ENCODE results near the gene ADA. TPM values are rescaled to one million over a fixed set of nuclear protein-coding genes. Genes with fewer than 3 reads are reported as not detected.

The ADA gene
- total and polyA plus RNA-seq, 2 of the 13 experiments (the other 11 are each of a cell fraction or from before 2014, with no cell fraction given): 2.5 to 11.3 TPM

DNA sequence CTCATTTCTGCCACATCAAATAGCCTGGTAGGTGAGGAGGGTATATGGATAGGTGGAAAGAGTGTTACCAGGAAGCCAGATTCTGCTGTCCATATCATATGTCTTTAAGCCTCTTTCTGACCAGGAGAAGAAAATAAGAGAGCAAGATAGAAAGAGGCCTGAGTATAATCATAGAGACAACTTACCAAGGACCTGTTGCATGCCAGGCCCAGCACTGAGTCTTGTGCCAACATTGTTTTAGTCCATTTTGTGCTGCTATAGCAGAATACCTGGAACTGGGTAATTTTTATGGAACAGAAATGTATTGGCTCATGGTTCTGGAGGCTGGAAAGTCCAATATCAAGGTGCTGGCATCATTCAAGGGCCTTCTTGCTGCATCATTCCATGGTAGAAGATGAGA is 7.3 kb upstream of the ADA start:
- ATAC-seq (no peak), FAIRE-seq (no peak), DNase-seq (ENCODE audit: low spot score) (no peak)
- no TSS peak for BruUV-seq (replicated peaks)
- Histone ChIP-seq H3K36me3 (replicated peaks in 1 of 2; ENCODE audit: control insufficient read depth in 1 of 2, insufficient read depth in 2 of 2, low read length in 2 of 2) (no peaks in the 10 kb centered on the region), H3K9ac (ENCODE audit: insufficient read depth, low read depth, low read length) (no peak overlapping the region), H3K27ac (ENCODE audit: extremely low read length, insufficient read depth, low read length) (no peak overlapping the region), H3K4me3 (replicated peaks in 1 of 3; ENCODE audit: insufficient read depth in 1 of 3, low read depth in 2 of 3, low read length in 3 of 3) (no peak overlapping the region), H3K4me1 (ENCODE audit: insufficient read depth, low read length) (no peaks in the 10 kb centered on the region), H3K79me2 (ENCODE audit: insufficient read depth, low read length) (no peaks in the 10 kb centered on the region), H4K20me1 (ENCODE audit: insufficient read depth, low read length) (no peaks in the 10 kb centered on the region), H3K9me3 (ENCODE audit: low read length) (no peaks in the 10 kb centered on the region), H3K4me2 (ENCODE audit: low read depth, low read length) (no peak overlapping the region), H2AFZ (ENCODE audit: low read length) (no peak overlapping the region), H3K27me3 (ENCODE audit: control insufficient read depth in 1 of 2, insufficient read depth in 2 of 2, low read length in 2 of 2) (peaks cover 0 to 30% of the 10 kb centered on the region in 2 experiments; a peak in 2 of 5 replicates)
- ChIA-PET CTCF (ENCODE audit: low intra/inter-chr PET ratio, low total read pairs) (no interaction called here), POLR2A (no interaction called here)
- in situ Hi-C loops (cut with HindIII; ENCODE audit: extremely low pct_ligation_motif_present, low pct_unique_long_range_greater_than_20kb) (no loop called here), intact Hi-C loops (cut with micrococcal nuclease; ENCODE audit: unreplicated experiment) (no loop called here)
- TF ChIP-seq NONO (IDR thresholded peaks at IDR 0.05) (no peak), NONO (CRISPR knock-in tag; conservative IDR thresholded peaks at IDR 0.05) (no peak), BRD4 (CRISPR knock-in tag; IDR thresholded peaks at IDR 0.05) (no peak), RBAK (CRISPR knock-in tag; IDR thresholded peaks at IDR 0.05) (no peak), ZNF496 (CRISPR knock-in tag; IDR thresholded peaks at IDR 0.05; ENCODE audit: insufficient replicate concordance) (no peak), DNMT1 (CRISPR knock-in tag; IDR thresholded peaks at IDR 0.05) (no peak), TOPORS (CRISPR knock-in tag; IDR thresholded peaks at IDR 0.05) (no peak), ZNF782 (CRISPR knock-in tag; IDR thresholded peaks at IDR 0.05; ENCODE audit: borderline replicate concordance) (no peak), ZBTB42 (CRISPR knock-in tag; IDR thresholded peaks at IDR 0.05) (no peak), ZNF326 (CRISPR knock-in tag; IDR thresholded peaks at IDR 0.05; ENCODE audit: borderline replicate concordance) (no peak), MIER2 (CRISPR knock-in tag; IDR thresholded peaks at IDR 0.05) (no peak)
- TF ChIP-seq, protein P1, sequence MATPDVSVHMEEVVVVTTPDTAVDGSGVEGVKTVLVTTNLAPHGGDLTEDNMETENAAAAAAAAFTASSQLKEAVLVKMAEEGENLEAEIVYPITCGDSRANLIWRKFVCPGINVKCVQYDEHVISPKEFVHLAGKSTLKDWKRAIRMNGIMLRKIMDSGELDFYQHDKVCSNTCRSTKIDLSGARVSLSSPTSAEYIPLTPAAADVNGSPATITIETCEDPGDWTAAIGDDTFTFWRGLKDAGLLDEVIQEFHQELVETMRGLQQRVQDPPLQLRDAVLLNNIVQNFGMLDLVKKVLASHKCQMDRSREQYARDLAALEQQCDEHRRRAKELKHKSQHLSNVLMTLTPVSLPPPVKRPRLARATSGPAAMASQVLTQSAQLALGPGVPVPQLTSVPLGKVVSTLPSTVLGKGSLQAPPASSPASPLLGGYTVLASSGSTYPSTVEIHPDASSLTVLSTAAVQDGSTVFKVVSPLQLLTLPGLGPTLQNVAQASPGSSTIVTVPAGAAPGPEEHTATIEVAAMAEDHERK (CRISPR knock-in tag; IDR thresholded peaks at IDR 0.05; ENCODE audit: low read depth): no peak
- TF ChIP-seq, protein P2, sequence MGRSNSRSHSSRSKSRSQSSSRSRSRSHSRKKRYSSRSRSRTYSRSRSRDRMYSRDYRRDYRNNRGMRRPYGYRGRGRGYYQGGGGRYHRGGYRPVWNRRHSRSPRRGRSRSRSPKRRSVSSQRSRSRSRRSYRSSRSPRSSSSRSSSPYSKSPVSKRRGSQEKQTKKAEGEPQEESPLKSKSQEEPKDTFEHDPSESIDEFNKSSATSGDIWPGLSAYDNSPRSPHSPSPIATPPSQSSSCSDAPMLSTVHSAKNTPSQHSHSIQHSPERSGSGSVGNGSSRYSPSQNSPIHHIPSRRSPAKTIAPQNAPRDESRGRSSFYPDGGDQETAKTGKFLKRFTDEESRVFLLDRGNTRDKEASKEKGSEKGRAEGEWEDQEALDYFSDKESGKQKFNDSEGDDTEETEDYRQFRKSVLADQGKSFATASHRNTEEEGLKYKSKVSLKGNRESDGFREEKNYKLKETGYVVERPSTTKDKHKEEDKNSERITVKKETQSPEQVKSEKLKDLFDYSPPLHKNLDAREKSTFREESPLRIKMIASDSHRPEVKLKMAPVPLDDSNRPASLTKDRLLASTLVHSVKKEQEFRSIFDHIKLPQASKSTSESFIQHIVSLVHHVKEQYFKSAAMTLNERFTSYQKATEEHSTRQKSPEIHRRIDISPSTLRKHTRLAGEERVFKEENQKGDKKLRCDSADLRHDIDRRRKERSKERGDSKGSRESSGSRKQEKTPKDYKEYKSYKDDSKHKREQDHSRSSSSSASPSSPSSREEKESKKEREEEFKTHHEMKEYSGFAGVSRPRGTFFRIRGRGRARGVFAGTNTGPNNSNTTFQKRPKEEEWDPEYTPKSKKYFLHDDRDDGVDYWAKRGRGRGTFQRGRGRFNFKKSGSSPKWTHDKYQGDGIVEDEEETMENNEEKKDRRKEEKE (IDR thresholded peaks at IDR 0.05): no peak
- TF ChIP-seq, protein P3, sequence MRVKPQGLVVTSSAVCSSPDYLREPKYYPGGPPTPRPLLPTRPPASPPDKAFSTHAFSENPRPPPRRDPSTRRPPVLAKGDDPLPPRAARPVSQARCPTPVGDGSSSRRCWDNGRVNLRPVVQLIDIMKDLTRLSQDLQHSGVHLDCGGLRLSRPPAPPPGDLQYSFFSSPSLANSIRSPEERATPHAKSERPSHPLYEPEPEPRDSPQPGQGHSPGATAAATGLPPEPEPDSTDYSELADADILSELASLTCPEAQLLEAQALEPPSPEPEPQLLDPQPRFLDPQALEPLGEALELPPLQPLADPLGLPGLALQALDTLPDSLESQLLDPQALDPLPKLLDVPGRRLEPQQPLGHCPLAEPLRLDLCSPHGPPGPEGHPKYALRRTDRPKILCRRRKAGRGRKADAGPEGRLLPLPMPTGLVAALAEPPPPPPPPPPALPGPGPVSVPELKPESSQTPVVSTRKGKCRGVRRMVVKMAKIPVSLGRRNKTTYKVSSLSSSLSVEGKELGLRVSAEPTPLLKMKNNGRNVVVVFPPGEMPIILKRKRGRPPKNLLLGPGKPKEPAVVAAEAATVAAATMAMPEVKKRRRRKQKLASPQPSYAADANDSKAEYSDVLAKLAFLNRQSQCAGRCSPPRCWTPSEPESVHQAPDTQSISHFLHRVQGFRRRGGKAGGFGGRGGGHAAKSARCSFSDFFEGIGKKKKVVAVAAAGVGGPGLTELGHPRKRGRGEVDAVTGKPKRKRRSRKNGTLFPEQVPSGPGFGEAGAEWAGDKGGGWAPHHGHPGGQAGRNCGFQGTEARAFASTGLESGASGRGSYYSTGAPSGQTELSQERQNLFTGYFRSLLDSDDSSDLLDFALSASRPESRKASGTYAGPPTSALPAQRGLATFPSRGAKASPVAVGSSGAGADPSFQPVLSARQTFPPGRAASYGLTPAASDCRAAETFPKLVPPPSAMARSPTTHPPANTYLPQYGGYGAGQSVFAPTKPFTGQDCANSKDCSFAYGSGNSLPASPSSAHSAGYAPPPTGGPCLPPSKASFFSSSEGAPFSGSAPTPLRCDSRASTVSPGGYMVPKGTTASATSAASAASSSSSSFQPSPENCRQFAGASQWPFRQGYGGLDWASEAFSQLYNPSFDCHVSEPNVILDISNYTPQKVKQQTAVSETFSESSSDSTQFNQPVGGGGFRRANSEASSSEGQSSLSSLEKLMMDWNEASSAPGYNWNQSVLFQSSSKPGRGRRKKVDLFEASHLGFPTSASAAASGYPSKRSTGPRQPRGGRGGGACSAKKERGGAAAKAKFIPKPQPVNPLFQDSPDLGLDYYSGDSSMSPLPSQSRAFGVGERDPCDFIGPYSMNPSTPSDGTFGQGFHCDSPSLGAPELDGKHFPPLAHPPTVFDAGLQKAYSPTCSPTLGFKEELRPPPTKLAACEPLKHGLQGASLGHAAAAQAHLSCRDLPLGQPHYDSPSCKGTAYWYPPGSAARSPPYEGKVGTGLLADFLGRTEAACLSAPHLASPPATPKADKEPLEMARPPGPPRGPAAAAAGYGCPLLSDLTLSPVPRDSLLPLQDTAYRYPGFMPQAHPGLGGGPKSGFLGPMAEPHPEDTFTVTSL (CRISPR knock-in tag; IDR thresholded peaks at IDR 0.05; ENCODE audit: borderline replicate concordance): no peak
- TF ChIP-seq, protein P4, sequence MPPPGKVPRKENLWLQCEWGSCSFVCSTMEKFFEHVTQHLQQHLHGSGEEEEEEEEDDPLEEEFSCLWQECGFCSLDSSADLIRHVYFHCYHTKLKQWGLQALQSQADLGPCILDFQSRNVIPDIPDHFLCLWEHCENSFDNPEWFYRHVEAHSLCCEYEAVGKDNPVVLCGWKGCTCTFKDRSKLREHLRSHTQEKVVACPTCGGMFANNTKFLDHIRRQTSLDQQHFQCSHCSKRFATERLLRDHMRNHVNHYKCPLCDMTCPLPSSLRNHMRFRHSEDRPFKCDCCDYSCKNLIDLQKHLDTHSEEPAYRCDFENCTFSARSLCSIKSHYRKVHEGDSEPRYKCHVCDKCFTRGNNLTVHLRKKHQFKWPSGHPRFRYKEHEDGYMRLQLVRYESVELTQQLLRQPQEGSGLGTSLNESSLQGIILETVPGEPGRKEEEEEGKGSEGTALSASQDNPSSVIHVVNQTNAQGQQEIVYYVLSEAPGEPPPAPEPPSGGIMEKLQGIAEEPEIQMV (CRISPR knock-in tag; IDR thresholded peaks at IDR 0.05; ENCODE audit: low read depth): no peak

All from HepG2 (cell line).